NCI-H2171 treated with DMSO at 0.1 percent for 48 hours (cell line): Measurements from ENCODE around the gene LVRN.
A peak's percentile ranks its signal among the peaks of the same experiment; 100 is the strongest.

Source experiments
- DNase-seq: peaks from one replicate; lab custom pipeline; 2025; lab: John Stamatoyannopoulos, UW

LVRN gene

GRCh38 chr5:116023619-116024018 is 61.3 kb downstream of the LVRN start:
- DNase-seq = no peak

- no peak for DNase-seq
Measured at GRCh38 chr5:116025866-116026265, 63.6 kb downstream of the LVRN start.

- no peak for DNase-seq
Measured at GRCh38 chr5:116032094-116032517, 69.8 kb downstream of the LVRN start, which contains the start of gene ARL14EPL. TSS of gene ARL14EPL (plus strand) at chr5:116032472. CDS start at chr5:116051466, 18,994 bp downstream.

GRCh38 chr5:116032991-116033390 is 70.7 kb downstream of the LVRN start:
- DNase-seq = no peak

GRCh38 chr5:116035123-116035522 is 72.8 kb downstream of the LVRN start:
- DNase-seq = no peak

GRCh38 chr5:116037236-116037822 is 75.1 kb downstream of the LVRN start:
- no peak for DNase-seq

GRCh38 chr5:116038817-116039216 is 76.5 kb downstream of the LVRN start:
- DNase-seq = no peak

GRCh38 chr5:116042375-116042774 is 80.1 kb downstream of the LVRN start:
- DNase-seq = no peak

- DNase-seq = no peak
Measured at GRCh38 chr5:116044073-116044472, 81.8 kb downstream of the LVRN start.

GRCh38 chr5:116045821-116046220 is 83.5 kb downstream of the LVRN start:
- no peak for DNase-seq

- no peak for DNase-seq
Measured at GRCh38 chr5:116046261-116046660, 84.0 kb downstream of the LVRN start.

GRCh38 chr5:116046823-116047222 is 84.5 kb downstream of the LVRN start:
- no peak for DNase-seq

- DNase-seq = no peak
Measured at GRCh38 chr5:116058346-116058936, 96.2 kb downstream of the LVRN start.

GRCh38 chr5:116062352-116062751 is 100.1 kb downstream of the LVRN start:
- no peak for DNase-seq

GRCh38 chr5:116063950-116064349 is 101.7 kb downstream of the LVRN start:
- no peak for DNase-seq

- DNase-seq = peak; percentile 25
Measured at GRCh38 chr5:116068028-116068632, 105.9 kb downstream of the LVRN start.

GRCh38 chr5:116071211-116071610 is 108.9 kb downstream of the LVRN start:
- DNase-seq = no peak

GRCh38 chr5:116075191-116075831 is 113.0 kb downstream of the LVRN start:
- no peak for DNase-seq

GRCh38 chr5:116076496-116076895 is 114.2 kb downstream of the LVRN start:
- no peak for DNase-seq
